Measurements from ENCODE around the gene IFNAR1. TPM values are rescaled to one million over a fixed set of nuclear protein-coding genes. Genes with fewer than 3 reads are reported as not detected.

IFNAR1 gene
- total and polyA plus RNA-seq, 2 of the 8 experiments (the other 6 are each of a cell fraction or from before 2014, with no cell fraction given) = 3.1 to 17.1 TPM

DNA sequence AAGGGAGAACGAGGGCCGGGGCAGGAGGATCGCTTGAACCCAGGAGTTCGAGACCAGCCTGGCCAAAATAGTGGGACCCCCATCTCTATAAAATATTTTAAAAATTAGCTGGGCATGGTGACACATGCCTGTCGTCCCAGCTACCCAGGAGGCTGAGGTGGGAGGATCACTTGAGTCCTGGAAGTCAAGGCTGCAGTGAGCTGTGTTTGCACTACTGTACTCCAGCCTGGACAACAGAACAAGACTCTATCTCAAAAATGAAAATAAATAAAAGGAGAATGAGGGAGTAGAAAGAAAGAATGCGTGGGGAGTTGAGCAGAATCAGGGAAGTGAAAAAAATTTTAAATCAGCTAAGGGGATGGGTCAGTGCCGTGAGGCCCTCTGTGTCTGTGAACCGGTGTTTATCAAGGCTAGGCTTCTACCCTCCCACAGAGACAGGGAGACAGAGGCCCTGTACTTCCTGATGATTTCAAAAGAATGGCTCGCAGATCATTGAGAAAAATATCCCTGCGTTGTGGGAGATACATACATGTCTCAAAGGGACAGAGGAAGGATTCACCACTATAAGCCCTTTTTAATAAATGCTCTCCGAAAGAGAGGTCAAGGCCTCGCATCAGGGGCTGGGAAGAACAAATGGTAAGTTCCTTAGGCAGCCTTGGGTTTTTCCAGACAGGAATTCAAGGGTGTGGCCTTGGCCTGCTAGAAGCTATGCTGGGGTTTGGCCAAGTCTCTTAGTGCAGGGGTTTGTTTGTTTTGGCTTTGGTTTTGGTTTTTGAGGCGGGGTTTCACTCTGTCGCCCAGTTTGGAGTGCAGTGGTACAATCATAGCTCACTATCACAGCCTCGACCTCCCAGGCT is 37.9 kb upstream of the IFNAR1 start (continued):
- TF ChIP-seq BCL11A (IDR thresholded peaks at IDR 0.05; ENCODE audit: low read depth in 2 of 2, low read length in 2 of 2) (no peak), YY1 (IDR thresholded peaks at IDR 0.05; ENCODE audit: low read depth, low read length) (no peak), BACH1 (IDR thresholded peaks at IDR 0.05; ENCODE audit: low read length) (no peak), SIRT6 (IDR thresholded peaks at IDR 0.05; ENCODE audit: low read length) (no peak)
